ENCODE results near the gene CLEC1A. TPM values are rescaled to one million over a fixed set of nuclear protein-coding genes. Genes with fewer than 3 reads are reported as not detected.

The CLEC1A gene
- polyA plus RNA-seq, 1 of the 3 experiments (the other 2 are of a cell fraction) = not detected

DNA sequence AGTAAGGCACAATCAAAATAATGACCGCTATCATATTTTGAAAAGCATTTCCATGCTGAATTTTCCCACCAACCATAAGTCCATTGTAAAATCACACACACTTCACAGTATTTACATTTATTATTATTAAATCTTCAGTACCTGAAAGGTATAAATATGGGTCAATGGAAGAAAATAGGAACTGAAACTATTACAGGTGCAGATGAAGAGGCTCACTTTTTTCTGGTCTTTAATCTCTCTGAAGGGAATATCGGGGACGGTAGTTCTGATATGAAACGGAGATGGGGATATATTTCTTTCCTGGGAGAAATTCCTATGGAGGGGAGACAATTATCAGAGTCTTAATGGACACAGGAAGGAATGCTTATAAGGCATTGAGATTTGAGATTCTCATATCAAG lies 28.4 kb downstream of the CLEC1A start:
- no peak for TF ChIP-seq RAD21 (IDR thresholded peaks at IDR 0.05; ENCODE audit: low read length)
- no peak for TF ChIP-seq CHD2 (IDR thresholded peaks at IDR 0.05; ENCODE audit: low read length, partially characterized antibody)
- no peak for TF ChIP-seq JUND (IDR thresholded peaks at IDR 0.05)
- TF ChIP-seq TEAD4 (IDR thresholded peaks at IDR 0.05; ENCODE audit: borderline replicate concordance, insufficient read depth) = no peak
- TF ChIP-seq TAF1 (IDR thresholded peaks at IDR 0.05; ENCODE audit: borderline replicate concordance, low read depth, low read length) = no peak
- no peak for TF ChIP-seq MEF2A (IDR thresholded peaks at IDR 0.05; ENCODE audit: borderline replicate concordance, low read depth)
- no peak for TF ChIP-seq EP300 (IDR thresholded peaks at IDR 0.05; ENCODE audit: borderline replicate concordance in 1 of 2, low read depth in 1 of 2, low read length in 1 of 2)
- no peak for TF ChIP-seq MXI1 (IDR thresholded peaks at IDR 0.05; ENCODE audit: low read depth, low read length)
- TF ChIP-seq RXRA (IDR thresholded peaks at IDR 0.05; ENCODE audit: borderline replicate concordance, low read depth) = no peak
- TF ChIP-seq IRF3 (IDR thresholded peaks at IDR 0.05; ENCODE audit: low read depth, low read length) = no peak
- TF ChIP-seq FOXM1 (IDR thresholded peaks at IDR 0.05; ENCODE audit: low read depth) = no peak
- no peak for TF ChIP-seq TCF12 (IDR thresholded peaks at IDR 0.05)
- TF ChIP-seq YY1 (IDR thresholded peaks at IDR 0.05; ENCODE audit: low read depth) = no peak
- no peak for TF ChIP-seq NFIC (IDR thresholded peaks at IDR 0.05; ENCODE audit: borderline replicate concordance)
- TF ChIP-seq POLR2AphosphoS5 (IDR thresholded peaks at IDR 0.05; ENCODE audit: low read depth, low read length) = no peak
- TF ChIP-seq GABPA (IDR thresholded peaks at IDR 0.05; ENCODE audit: low read depth) = no peak
- TF ChIP-seq, protein P1, sequence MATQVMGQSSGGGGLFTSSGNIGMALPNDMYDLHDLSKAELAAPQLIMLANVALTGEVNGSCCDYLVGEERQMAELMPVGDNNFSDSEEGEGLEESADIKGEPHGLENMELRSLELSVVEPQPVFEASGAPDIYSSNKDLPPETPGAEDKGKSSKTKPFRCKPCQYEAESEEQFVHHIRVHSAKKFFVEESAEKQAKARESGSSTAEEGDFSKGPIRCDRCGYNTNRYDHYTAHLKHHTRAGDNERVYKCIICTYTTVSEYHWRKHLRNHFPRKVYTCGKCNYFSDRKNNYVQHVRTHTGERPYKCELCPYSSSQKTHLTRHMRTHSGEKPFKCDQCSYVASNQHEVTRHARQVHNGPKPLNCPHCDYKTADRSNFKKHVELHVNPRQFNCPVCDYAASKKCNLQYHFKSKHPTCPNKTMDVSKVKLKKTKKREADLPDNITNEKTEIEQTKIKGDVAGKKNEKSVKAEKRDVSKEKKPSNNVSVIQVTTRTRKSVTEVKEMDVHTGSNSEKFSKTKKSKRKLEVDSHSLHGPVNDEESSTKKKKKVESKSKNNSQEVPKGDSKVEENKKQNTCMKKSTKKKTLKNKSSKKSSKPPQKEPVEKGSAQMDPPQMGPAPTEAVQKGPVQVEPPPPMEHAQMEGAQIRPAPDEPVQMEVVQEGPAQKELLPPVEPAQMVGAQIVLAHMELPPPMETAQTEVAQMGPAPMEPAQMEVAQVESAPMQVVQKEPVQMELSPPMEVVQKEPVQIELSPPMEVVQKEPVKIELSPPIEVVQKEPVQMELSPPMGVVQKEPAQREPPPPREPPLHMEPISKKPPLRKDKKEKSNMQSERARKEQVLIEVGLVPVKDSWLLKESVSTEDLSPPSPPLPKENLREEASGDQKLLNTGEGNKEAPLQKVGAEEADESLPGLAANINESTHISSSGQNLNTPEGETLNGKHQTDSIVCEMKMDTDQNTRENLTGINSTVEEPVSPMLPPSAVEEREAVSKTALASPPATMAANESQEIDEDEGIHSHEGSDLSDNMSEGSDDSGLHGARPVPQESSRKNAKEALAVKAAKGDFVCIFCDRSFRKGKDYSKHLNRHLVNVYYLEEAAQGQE (IDR thresholded peaks at IDR 0.05; ENCODE audit: low read depth, low read length) = no peak
- ChIA-PET POLR2A (no interaction called here), CTCF (no interaction called here)
- Histone ChIP-seq H3K9me2 (no peaks in the 10 kb centered on the region), H3K4me2 (no peak overlapping the region), H3K27me3 (ENCODE audit: insufficient read depth) (no peaks in the 10 kb centered on the region; the same call in 1 of the 2 replicates), H3K4me3 (ENCODE audit: low read depth in 2 of 2, low read length in 1 of 2) (no peak overlapping the region), H3K36me3 (replicated peaks in 1 of 2; ENCODE audit: control insufficient read depth in 1 of 2, insufficient read depth in 2 of 2, low read length in 1 of 2) (no peaks in the 10 kb centered on the region), H2AFZ (ENCODE audit: low read depth) (no peak overlapping the region), H3K79me2 (ENCODE audit: insufficient read depth) (no peaks in the 10 kb centered on the region), H3K9ac (no peak overlapping the region), H3K27ac (ENCODE audit: low read depth in 2 of 2, low read length in 1 of 2) (no peak overlapping the region), H3F3A (replicated peaks; ENCODE audit: insufficient read depth) (no peaks in the 10 kb centered on the region), H3K4me1 (ENCODE audit: control insufficient read depth in 1 of 2, insufficient read depth in 2 of 2, low read depth in 1 of 2, low read length in 1 of 2) (no peaks in the 10 kb centered on the region; a peak in 1 of 4 replicates), H3K9me3 (no peaks in the 10 kb centered on the region), H4K20me1 (ENCODE audit: insufficient read depth) (no peaks in the 10 kb centered on the region)
- WGBS (ENCODE audit: low lambda C conversion rate) = 14% methylated on average over 4 of the region's 4 CpGs
- no peak for DNase-seq
